HG02970 (cell line): ENCODE measurements around the gene RALGPS1.

Experiments
- ATAC-seq: cut with Tn5 transposase; IDR thresholded peaks from one replicate; pipeline ENCODE4 v1.9.1; 2021; ENCODE audit warnings: mild to moderate bottlenecking, moderate library complexity, moderate number of reproducible peaks; ENCODE audit not compliant: unreplicated experiment, low FRiP score

The RALGPS1 gene, protein sequence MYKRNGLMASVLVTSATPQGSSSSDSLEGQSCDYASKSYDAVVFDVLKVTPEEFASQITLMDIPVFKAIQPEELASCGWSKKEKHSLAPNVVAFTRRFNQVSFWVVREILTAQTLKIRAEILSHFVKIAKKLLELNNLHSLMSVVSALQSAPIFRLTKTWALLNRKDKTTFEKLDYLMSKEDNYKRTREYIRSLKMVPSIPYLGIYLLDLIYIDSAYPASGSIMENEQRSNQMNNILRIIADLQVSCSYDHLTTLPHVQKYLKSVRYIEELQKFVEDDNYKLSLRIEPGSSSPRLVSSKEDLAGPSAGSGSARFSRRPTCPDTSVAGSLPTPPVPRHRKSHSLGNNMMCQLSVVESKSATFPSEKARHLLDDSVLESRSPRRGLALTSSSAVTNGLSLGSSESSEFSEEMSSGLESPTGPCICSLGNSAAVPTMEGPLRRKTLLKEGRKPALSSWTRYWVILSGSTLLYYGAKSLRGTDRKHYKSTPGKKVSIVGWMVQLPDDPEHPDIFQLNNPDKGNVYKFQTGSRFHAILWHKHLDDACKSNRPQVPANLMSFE

DNA sequence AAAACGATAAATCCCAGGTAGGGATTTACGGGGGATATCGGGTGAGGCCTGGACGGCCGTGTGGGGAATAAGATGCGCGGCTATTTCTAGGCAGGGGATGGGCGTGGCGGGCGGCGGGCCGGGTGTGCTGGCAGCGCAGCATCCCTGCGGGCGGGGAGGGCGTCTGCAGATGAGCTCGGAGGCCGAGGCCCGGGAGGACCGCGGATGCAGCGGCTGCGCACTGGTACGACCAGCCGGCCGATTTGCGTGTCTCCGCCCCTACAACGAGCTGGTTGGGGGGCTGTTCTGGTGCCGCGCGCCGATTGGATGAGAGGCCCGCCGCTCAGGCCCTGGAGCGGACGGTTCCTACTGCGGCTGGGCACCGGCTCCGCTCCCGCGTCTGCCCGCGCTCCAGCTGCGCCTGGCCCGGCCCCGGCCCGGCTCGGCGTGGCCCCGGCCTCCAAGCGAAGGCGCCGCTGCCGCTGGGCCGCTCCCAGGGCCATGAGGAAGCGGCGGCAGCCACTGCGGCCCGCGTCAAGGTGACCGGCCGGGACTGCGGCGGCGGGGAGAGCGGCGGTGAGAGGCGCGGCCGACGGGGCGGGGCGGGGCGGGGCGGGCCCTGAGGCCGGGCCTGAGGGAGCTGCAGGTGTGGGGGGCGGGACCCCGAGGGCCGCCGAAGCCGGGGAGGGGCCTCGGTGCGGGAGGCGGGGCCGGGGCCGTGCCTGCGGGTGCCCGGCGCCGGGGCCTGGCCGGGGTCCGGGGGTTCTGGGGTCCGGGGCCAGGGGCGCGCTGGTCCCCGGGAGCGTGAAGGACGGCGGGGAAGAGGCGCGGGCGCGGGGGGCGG lies at the start of gene RALGPS1:
Gene RALGPS1, plus strand, starts transcription at position 325 of the 823 bp plus-strand sequence. CDS start 47,508 bp downstream, outside the sequence.
- peak; percentile 96 for ATAC-seq

DNA sequence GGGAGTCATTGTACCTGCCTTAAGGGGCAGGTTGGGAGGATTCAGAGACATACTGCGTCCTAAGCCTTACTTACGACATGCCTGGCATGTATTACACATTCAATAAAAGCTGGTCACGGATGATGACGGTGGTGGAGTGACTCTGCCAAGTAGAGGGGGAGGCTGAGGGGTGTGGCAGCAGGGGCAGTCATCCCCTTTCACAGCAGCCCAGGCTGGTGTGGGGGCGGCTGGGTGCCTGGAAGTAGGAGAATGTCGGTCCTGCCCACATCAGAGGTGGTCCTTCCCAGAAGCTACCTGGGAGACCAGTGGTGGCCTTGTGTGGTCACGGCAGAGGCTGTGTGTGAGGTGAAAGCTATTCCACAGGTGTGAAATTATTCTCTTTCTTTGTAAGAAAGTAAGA lies 45.2 kb upstream of the RALGPS1 start:
- no peak for ATAC-seq

DNA sequence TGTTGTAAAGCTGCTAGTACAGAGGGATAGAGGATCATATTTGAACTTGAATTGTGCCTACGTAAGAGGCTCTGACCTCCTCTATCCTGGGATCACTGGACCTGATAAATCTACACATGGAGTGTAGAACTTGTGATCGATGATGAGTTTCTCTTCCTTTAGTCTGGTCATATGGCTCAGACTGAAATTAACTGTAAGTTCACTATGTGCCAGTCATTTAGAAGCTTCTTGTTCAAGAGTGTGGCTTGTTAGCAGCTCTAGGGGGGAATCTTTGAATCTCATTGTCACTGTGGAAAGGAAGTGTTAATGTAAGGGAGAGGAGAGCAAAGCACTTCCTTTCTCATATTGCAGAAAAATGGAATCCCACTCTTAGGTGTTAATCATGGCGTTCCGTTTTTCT lies 42.1 kb upstream of the RALGPS1 start:
- no peak for ATAC-seq

DNA sequence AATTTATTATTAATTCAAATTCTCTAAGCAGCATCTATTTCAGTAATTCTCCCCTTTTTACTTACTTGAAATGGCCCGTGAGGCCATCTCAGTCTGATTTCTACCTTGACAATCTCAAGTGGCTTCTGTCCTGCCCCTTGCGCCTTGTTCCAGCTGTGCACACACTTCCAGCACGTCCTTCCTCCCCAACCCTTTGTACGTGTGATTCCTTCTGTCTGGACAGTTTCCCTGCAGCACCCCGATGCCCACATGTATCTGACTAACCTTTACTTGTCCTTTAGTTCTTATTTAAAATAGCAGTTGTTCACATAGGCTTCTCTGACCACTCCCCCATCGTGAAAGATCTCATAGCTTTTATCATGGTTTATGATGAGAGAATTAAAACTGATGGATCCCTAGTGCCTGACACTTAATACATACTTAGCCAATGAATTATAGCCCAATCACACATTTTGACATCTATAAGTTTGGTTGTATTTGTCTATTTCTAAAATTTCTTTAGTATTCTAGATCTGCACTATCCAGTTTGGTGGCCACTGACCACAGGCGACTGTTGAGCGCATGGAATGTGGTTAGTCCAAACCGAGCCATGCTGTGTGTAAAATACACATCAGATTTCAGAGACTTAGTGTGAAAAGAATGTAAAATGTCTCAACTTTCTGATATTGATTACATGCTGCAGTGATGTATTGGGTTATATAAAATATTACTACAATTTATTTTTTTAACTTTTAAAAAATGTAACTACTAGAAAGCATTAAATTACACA lies 39.9 kb upstream of the RALGPS1 start:
- no peak for ATAC-seq

DNA sequence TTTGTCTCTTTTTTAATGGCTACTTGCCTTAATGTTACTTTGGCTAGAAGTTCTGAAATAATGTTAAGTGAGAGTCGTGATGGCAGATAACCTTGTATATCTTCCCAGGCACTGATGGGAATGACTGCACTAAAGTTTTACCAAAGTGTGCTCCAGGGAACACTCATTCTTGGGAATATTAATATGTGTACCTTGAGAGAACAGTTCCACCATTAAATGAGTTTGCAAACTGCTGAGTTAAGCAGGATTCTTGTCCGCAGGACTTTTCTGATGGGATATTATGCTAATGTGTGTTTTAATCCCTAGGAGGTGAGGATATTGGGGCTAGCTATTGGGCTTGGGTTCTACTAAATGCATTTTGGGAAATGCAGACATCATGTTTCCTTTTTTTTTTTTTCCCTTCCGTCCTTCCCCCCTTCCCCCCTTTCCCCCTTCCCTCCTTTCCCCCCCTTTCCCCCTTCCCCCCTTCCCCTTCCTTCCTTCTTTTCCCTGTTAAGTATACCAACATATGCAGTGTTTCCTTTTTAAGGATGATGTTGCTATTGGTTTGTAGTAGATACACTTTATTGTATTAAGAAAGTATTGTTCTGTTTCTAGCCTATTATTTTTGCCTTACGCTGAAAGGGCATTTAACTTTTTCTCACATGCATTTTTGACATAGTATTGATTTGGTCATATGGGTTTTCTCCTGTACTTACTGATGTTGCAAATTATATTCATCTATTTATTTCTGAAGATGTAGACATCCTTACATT lies 38.6 kb upstream of the RALGPS1 start:
- no peak for ATAC-seq

DNA sequence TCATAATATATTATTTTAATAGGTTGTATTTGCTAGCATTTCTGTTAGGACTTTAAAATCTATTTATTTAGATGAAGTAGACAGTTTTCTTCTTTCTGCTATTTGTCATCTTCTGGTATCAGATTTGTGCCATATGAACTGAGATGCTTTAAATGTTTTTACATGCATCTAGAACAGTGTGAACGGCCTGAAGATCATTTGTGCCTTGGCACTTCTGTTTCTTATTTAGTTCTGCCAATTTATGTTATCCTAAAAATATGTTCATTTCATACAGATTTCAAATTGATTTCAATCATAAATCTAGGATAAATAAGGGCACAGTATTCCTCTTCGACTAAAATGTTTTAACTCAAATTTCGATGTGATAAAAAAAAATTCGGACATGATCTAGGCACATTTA lies 38.1 kb upstream of the RALGPS1 start:
- no peak for ATAC-seq

DNA sequence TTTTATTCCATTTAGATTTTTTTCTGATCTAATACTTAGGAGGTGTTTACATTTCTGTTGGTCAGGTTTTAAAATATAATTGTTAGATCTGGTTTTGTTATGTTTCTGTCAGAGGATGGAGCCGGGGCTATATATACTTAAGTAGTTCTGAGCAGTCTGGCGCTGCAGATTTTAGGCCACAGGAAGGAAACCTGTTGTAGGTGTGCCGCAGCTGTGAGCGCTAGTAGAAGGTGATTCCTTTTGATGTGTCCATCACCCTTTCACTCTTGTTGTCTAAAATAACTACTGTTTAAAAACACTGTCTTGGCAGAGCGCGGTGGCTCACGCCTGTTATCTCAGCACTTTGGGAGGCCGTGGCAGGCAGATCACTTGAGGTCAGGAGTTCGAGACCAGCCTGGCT lies 37.2 kb upstream of the RALGPS1 start:
- no peak for ATAC-seq

DNA sequence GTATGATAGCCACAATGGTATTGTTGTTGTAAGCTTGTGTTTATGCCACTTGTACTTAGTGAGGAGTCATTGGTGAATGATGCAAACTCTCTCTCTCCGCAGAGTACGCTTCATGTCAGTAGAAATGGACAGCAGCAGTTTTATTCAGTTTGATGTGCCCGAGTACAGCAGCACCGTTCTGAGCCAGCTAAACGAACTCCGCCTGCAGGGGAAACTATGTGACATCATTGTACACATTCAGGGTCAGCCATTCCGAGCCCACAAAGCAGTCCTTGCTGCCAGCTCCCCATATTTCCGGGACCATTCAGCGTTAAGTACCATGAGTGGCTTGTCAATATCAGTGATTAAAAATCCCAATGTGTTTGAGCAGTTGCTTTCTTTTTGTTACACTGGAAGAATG lies 35.3 kb upstream of the RALGPS1 start:
- ATAC-seq = no peak

DNA sequence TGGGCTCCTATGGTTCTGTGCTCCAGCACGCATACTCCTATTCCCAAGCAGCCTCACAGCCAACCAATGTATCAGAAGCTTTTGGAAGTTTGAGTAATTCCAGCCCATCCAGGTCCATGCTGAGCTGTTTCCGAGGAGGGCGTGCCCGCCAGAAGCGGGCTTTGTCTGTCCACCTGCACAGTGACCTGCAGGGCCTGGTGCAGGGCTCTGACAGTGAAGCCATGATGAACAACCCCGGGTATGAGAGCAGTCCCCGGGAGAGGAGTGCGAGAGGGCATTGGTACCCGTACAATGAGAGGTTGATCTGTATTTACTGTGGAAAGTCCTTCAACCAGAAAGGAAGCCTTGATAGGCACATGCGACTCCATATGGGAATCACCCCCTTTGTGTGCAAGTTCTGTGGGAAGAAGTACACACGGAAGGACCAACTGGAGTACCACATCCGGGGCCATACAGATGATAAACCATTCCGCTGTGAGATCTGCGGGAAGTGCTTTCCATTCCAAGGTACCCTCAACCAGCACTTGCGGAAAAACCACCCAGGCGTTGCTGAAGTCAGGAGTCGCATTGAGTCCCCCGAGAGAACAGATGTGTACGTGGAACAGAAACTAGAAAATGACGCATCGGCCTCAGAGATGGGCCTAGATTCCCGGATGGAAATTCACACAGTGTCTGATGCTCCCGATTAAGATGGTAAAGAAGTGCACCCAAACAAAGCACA lies 34.2 kb upstream of the RALGPS1 start:
- ATAC-seq = no peak

DNA sequence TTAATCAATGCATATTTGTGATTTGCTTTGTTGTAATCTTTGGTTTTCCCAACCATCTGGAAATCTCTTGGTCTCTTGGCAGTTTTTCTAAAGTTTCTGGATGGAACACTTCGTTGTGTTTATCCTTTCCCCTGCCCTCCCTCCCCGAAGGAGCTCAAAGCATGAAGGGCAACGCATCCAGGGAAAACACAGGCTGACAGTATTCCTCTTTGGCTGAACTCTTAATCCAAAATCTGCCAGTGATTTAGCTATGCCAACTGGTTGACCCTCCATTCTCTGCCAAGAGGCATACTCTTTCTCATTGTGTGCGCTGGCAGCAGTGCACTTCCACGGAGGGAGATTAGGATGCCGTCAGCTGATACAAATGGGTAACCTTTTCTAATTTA lies 33.6 kb upstream of the RALGPS1 start:
- ATAC-seq = no peak

DNA sequence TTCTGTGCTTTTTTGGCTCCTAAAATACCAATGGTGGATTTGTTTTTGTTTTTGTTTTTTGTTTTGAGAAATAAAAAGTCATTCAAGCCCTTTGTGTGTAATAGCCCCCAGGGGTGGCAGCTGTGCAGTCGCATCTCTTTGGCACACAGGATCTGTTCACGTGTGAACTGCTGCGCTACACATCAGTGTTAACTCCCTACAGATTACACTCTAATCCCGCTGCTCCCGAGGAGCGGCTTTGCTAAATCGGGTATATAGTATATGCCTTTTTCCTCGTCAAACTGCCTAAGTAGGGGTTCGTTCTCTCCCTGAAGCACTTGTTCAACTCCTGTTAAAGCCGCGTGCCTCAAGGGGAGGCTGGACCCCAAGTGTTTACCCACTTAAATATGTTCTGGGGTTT lies 31.8 kb upstream of the RALGPS1 start:
- ATAC-seq = no peak

DNA sequence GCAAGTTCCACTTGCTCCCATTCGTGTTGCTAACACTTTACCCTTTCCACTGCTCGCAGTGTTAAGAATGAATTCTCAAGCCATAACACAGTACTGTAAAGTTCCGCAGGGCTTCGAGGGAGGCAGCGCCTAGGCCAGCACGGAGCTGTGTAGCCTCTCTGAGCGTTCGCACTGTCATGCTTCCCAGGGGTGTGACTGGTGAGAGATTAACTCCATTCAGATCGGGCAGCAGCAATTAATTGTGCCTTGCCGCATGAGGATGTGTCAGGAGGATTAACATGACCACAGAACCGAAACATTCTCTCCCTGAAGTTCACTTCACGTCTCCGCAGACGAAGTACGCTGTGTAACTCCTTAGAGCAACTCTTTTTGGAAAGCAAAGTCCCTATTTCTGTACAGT lies 30.9 kb upstream of the RALGPS1 start:
- ATAC-seq = no peak

DNA sequence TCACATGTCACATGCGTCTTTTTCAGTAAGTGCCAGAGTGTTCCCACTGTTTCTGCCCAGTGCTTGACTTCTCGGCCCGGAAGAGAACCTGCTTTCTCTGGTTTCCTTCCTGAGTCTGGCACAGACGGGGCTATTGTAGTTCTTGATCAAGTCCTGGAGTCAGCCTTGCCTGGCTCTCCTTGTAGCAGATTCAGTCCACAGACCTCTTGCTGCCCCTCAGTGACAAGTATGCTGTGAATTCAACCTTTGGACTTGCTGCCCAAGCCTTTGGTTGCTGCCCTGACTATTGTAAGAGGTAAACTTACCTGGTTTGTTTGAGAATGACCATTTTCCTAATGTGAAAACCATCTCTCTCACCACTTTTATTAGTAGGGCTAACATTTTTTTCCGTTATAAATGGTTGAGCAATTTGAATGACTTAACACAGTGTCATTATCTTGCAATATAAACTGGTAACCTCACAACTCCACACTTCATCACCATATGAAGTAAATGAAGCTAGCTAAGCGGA lies 29.4 kb upstream of the RALGPS1 start:
- ATAC-seq = no peak

DNA sequence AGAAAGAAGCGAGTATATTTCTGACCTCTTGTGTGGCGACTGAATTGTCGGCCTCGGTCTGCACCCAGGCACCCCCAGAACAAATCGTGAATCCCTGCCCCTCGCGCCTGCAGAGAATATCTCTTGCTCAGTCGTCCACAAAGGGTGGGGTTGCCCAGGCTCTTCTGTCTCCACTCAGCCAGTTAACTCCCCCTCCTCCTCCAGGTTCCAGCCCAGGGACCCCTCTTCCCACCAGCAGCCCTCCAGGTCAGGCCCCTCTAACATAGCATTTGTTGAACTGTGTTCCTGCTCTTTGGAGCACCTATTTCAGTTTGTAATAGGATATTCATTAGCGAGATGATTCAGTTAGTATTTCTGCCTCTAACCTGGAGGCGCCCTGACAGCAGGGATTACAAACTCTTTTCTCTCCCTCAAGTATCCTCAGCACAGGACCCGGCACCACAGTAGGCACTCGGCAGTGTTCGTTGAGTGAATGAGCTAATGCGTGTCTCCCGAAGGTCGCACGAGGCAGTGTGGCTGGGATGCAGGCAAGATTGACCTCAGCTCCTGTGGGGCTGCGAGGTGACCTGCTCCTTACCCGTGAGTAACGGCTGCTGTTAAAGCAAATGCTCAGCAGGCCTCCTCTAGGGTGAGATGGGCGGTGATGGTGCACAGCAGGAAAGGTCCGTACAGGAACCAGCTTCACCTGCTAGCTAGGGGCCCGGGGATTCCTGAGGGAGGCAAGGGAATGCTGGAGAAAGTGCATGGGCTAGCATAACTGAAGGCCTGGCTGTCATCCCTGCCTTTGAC lies 28.4 kb upstream of the RALGPS1 start:
- ATAC-seq = no peak

DNA sequence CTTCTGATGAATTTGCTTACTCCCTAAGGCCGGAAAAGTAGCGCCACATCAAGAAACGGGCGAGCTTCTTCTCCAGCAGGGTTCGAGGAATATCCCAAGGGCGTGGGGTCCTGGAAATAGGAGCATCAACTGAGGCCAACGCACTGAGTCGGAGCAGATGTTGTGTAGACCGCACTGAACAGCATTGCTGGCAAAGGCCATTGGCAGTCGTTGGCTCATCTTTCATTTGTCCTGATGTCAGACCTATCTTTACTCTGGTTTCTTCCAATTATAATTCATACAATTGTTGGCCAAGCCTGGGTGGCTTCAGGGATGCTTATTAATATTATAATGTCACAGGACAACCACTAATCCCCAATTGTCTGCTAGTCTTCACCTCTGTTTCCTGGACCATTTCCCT lies 27.7 kb upstream of the RALGPS1 start:
- ATAC-seq = no peak

DNA sequence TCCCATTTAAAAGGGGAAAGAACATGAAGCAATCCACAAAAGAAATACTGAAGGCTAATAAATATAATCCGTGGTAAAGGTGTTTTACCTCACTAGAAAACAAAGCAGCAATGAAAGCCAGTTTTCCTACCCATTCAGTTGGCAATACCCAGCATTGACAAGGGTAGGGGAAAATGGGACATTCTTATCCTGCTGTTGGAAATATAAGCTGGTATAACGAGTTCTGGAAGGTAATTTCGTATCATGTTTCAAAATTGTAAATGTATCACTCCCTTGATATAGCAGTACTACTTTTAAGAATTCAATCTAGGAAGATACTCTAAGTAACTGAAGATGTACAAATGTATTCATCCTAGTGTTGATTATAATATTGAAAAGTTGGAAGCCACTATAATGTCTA lies 22.9 kb upstream of the RALGPS1 start:
- ATAC-seq = no peak

DNA sequence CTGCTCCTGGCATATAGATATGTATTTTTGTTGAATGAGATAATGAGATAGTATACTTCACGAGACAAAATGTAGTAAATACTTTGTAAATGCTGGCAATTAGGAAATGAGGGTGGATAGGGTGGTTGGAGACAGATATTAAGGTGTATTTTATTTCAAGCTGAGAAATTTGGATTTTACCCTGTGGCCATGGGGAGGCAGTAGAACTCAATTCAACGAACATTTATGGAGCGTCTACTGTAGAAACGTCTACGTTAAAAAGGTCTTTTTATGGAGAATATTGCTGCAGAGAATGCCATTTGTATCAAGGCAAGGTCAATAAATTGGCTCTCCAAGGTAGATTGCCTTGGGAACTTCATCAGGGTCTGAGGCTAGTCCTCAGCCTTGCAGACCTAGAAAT lies 21.5 kb upstream of the RALGPS1 start:
- ATAC-seq = no peak

DNA sequence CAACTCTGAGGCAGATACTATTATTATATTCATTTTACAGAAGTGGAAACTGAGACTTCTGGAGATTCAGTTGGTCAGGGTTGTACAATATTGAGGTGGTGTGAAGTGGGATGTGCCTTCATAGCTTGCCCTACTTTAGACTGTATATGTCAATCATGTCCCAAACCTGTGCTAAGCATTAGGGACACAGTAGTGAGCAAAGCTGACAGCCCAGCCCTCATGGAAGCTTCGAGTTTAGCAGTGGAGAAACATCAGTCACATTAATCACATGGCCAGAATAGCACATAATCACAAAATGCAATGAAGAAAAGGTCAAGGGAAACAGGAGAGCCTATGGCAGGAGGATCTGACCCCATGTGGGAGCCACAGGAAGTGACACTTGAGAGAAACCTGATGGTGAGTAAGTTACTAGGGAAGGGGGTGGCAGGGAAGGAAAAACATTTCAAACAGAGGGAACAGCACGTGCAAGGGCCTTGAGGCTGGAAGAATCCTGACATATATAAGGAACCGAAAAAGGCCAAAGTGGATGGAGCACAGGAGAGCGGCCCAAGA lies 20.5 kb upstream of the RALGPS1 start:
- ATAC-seq = no peak
